ENCODE results near the gene KLHL33.

DNA sequence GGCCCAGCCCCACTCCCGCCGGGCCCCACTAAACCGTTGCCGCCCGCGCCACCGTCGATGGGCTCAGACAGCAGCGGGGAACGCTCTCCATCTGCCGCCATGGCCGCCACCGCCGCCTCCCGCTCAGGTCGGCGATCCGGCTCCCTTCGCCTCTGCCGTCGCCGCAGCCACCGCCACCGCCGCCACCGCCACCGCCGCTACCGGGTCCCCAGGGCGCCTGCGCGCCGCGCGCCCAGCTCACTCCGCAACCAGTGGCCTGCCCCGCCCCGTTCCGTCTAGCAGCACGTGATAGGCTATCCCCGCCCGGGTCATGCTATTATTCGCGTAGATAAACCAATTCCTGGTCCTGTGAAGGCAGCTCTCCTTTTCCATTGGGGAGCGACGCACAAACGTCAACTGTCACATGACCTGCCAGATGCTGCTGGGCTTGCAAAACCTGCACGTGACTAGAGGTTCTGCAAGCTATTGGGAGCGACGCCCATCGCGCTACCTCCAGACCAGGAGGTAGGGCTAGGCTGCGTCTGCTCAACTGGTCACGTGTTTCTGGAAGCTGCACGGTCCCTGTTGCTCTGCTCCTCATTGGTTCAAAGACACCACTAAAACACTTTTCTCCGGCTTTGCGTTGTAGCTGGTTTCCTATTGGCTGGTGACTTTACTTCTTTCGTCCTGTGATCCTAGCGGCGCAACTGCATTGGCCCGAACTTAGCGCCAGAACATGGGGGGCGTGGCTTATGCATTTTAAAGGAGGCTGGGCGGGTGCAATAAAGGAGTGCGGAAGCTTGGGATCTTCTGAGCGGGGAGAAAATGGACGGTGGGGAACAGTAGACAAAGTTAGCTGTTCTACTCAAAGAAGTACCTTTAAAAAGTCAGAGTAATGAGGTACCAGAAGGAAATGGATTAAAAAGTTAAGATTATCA lies 25.5 kb upstream of the KLHL33 start, which contains the start of gene PIP4P1:
- TF ChIP-seq, protein P1, sequence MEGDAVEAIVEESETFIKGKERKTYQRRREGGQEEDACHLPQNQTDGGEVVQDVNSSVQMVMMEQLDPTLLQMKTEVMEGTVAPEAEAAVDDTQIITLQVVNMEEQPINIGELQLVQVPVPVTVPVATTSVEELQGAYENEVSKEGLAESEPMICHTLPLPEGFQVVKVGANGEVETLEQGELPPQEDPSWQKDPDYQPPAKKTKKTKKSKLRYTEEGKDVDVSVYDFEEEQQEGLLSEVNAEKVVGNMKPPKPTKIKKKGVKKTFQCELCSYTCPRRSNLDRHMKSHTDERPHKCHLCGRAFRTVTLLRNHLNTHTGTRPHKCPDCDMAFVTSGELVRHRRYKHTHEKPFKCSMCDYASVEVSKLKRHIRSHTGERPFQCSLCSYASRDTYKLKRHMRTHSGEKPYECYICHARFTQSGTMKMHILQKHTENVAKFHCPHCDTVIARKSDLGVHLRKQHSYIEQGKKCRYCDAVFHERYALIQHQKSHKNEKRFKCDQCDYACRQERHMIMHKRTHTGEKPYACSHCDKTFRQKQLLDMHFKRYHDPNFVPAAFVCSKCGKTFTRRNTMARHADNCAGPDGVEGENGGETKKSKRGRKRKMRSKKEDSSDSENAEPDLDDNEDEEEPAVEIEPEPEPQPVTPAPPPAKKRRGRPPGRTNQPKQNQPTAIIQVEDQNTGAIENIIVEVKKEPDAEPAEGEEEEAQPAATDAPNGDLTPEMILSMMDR (IDR thresholded peaks at IDR 0.05; ENCODE audit: insufficient read depth, low read length, poor library complexity, severe bottlenecking): no peak
- TF ChIP-seq EZH2phosphoT487 (conservative IDR thresholded peaks at IDR 0.05; ENCODE audit: low read length): no peak

Measured in SU-DHL-6 (cell line).